GM23338 (cell line): Measurements from ENCODE around the gene TGIF1. TPM values are rescaled to one million over a fixed set of nuclear protein-coding genes. Genes with fewer than 3 reads are reported as not detected.

Experiments used
- ATAC-seq: fragments of 200-7000 bp; cut with Tn5 transposase; 3 replicates; pipeline ENCODE4 v1.9.1; 2020
- DNase-seq: peaks from one replicate; pipeline ENCODE4 v3.0.0-alpha.2; 2015; ENCODE audit warnings: low spot score
- H2AFZ ChIP-seq: fragments of 200-600 bp; sonication (generic); 2 replicates; pipeline ENCODE4 v1.8.0; 2016; ENCODE audit warnings: antibody characterized with exemption, mild to moderate bottlenecking, moderate library complexity
- H3F3A ChIP-seq: fragments of 200-600 bp; sonication (generic); replicated peaks from 2 replicates; pipeline ENCODE4 v1.8.0; 2017; ENCODE audit warnings: antibody characterized with exemption, mixed run types, low read depth
- H3K27ac ChIP-seq: fragments of 200-600 bp; sonication (generic); 2 replicates; pipeline ENCODE4 v1.6.1; 2016; ENCODE audit warnings: low read depth
- H3K27me3 ChIP-seq: fragments of 200-600 bp; sonication (generic); 2 replicates; pipeline ENCODE4 v1.8.0; 2016; ENCODE audit warnings: mild to moderate bottlenecking, mixed run types, moderate library complexity; ENCODE audit not compliant: insufficient read depth
- H3K36me3 ChIP-seq: fragments of 200-600 bp; sonication (generic); 2 replicates; pipeline ENCODE4 v1.8.0; 2016; ENCODE audit warnings: mild to moderate bottlenecking; ENCODE audit not compliant: insufficient read depth
- H3K4me1 ChIP-seq: fragments of 200-600 bp; sonication (generic); 2 replicates; pipeline ENCODE4 v1.8.0; 2016; ENCODE audit warnings: mild to moderate bottlenecking, moderate library complexity; ENCODE audit not compliant: insufficient read depth
- H3K4me2 ChIP-seq: fragments of 200-600 bp; sonication (generic); 2 replicates; pipeline ENCODE4 v1.7.1; 2017; ENCODE audit warnings: mixed run types
- H3K4me3 ChIP-seq: fragments of 200-600 bp; sonication (generic); 2 replicates; pipeline ENCODE4 v1.6.1; 2016; ENCODE audit warnings: mixed run types
- H3K79me2 ChIP-seq: fragments of 200-600 bp; sonication (generic); replicated peaks from 2 replicates; pipeline ENCODE4 v1.8.0; 2017; ENCODE audit warnings: mild to moderate bottlenecking; ENCODE audit not compliant: insufficient read depth
- H3K9me2 ChIP-seq: fragments of 200-600 bp; sonication (generic); 2 replicates; pipeline ENCODE4 v1.8.0; 2017; ENCODE audit not compliant: insufficient read depth
- H4K20me1 ChIP-seq: fragments of 200-600 bp; sonication (generic); replicated peaks from 2 replicates; pipeline ENCODE4 v1.8.0; 2017; ENCODE audit warnings: mild to moderate bottlenecking; ENCODE audit not compliant: insufficient read depth
- H3K27ac Mint-ChIP-seq: 2 replicates; pipeline ENCODE4 v1.8.0; 2020; ENCODE audit warnings: inconsistent platforms, mild to moderate bottlenecking, moderate library complexity, mixed read lengths
- H3K27me3 Mint-ChIP-seq: 3 replicates; pipeline ENCODE4 v1.8.0; 2022; ENCODE audit warnings: low read depth, mild to moderate bottlenecking, moderate library complexity, mixed read lengths, inconsistent platforms; ENCODE audit not compliant: insufficient read depth, poor library complexity
- H3K36me3 Mint-ChIP-seq: 3 replicates; pipeline ENCODE4 v1.8.0; 2021; ENCODE audit warnings: low read depth, mild to moderate bottlenecking, inconsistent platforms, moderate library complexity, mixed read lengths
- H3K4me1 Mint-ChIP-seq: 3 replicates; pipeline ENCODE4 v1.8.0; 2020; ENCODE audit warnings: mild to moderate bottlenecking, inconsistent platforms, mixed read lengths
- H3K4me3 Mint-ChIP-seq: 3 replicates; pipeline ENCODE4 v1.8.0; 2021; ENCODE audit warnings: moderate library complexity, mild to moderate bottlenecking, inconsistent platforms, mixed read lengths
- H3K9me3 Mint-ChIP-seq: 3 replicates; pipeline ENCODE4 v1.8.0; 2020; ENCODE audit warnings: moderate library complexity, mild to moderate bottlenecking, inconsistent platforms, mixed read lengths
- CREB1 ChIP-seq: fragments of 250-450 bp; sonication (Bioruptor Pico); IDR thresholded peaks from 2 replicates; pipeline ENCODE4 v1.5.0; 2020; ENCODE audit warnings: low read depth, mild to moderate bottlenecking, moderate library complexity
- CTCF ChIP-seq, 2 experiments: fragments of 200-600 bp in 1 of 2; sonication (generic) in 1 of 2; conservative IDR thresholded peaks; 2 replicates each; pipeline versions ENCODE4 v1.5.1 to v1.6.1; 2016 to 2017; ENCODE audit warnings: antibody characterized with exemption in 2 of 2, low read depth in 2 of 2, mild to moderate bottlenecking in 2 of 2, moderate library complexity in 1 of 2
- ETS1 ChIP-seq: IDR thresholded peaks from 2 replicates; pipeline ENCODE4 v1.6.1; 2016; ENCODE audit warnings: antibody characterized with exemption
- EZH2 ChIP-seq: fragments of 200-600 bp; sonication (generic); IDR thresholded peaks from one replicate; pipeline ENCODE4 v1.8.0; 2017; ENCODE audit warnings: antibody characterized with exemption, mild to moderate bottlenecking, low read depth; ENCODE audit not compliant: unreplicated experiment
- JUNB ChIP-seq: IDR thresholded peaks from one replicate; pipeline ENCODE4 v1.6.1; 2016; ENCODE audit warnings: antibody characterized with exemption; ENCODE audit not compliant: unreplicated experiment
- NANOG ChIP-seq: IDR thresholded peaks from 2 replicates; pipeline ENCODE4 v1.6.1; 2016; ENCODE audit warnings: antibody characterized with exemption, borderline replicate concordance
- POLR2AphosphoS5 ChIP-seq: IDR thresholded peaks from 2 replicates; pipeline ENCODE4 v1.6.1; 2016; ENCODE audit warnings: antibody characterized with exemption, low read depth
- STAT1 ChIP-seq: IDR thresholded peaks from one replicate; pipeline ENCODE4 v1.6.1; 2016; ENCODE audit warnings: antibody characterized with exemption; ENCODE audit not compliant: unreplicated experiment
- ZNF331 ChIP-seq: fragments of 250-450 bp; sonication (Bioruptor Pico); IDR thresholded peaks from 2 replicates; pipeline ENCODE4 v1.5.0; 2020; ENCODE audit warnings: low read depth, mild to moderate bottlenecking, moderate library complexity
- ZNF462 ChIP-seq: fragments of 250-450 bp; sonication (Bioruptor Pico); IDR thresholded peaks from 2 replicates; pipeline ENCODE4 v1.5.0; 2020; ENCODE audit warnings: mild to moderate bottlenecking, moderate library complexity
- polyA plus RNA-seq: library from polyadenylated mRNA; unstranded; fragments of >200 nt; fragmentation: Nextera tagmentation; extraction: Ambion mirVana; gene quantifications from 2 replicates; pipeline ENCODE4 v1.2.1, GENCODE V29; 2016
- total RNA-seq: library from RNA; depleted of rRNA; stranded (reverse); fragments of >200 nt; shearing (Covaris generic); gene quantifications from 2 replicates; pipeline ENCODE4 v1.2.3, GENCODE V29; 2014

Gene TGIF1
- total and polyA plus RNA-seq, 2 experiments from 2014 or later: 294 to 316 TPM

- no peak overlapping the region for H3K27ac ChIP-seq
- no peaks in the 10 kb centered on the region for H3F3A ChIP-seq
- no peaks in the 10 kb centered on the region for H3K36me3 ChIP-seq
- peaks cover 4% of the 10 kb centered on the region; the same call in 1 of the 2 replicates for H3K4me1 ChIP-seq
- Mint-ChIP-seq H3K27me3 (peaks cover 5% of the 10 kb centered on the region), H3K36me3 (no peaks in the 10 kb centered on the region), H3K27ac (no peak overlapping the region), H3K4me3 (no peak overlapping the region), H3K9me3 (no peaks in the 10 kb centered on the region), H3K4me1 (peaks cover 2% of the 10 kb centered on the region; the same call in 1 of the 3 replicates)
- H3K4me3 ChIP-seq: no peak overlapping the region
- no peak for ATAC-seq
- DNase-seq: no peak
- no peaks in the 10 kb centered on the region for H3K79me2 ChIP-seq
- TF ChIP-seq EZH2 (no peak), CTCF (conservative IDR thresholded peaks at IDR 0.05; ENCODE audit: low read depth in 2 of 2) (no peak), ETS1 (no peak), STAT1 (no peak), ZNF462 (CRISPR knock-in tag) (no peak), JUNB (no peak), POLR2AphosphoS5 (no peak), CREB1 (no peak), NANOG (no peak), ZNF331 (CRISPR knock-in tag) (no peak)
- H2AFZ ChIP-seq: no peak overlapping the region
- H3K4me2 ChIP-seq: no peak overlapping the region
- no peaks in the 10 kb centered on the region for H3K27me3 ChIP-seq
- no peaks in the 10 kb centered on the region for H3K9me2 ChIP-seq
- H4K20me1 ChIP-seq: no peaks in the 10 kb centered on the region
Measured at GRCh38 chr18:3420919-3421279, 29.1 kb upstream of the TGIF1 start.
